Measurements from ENCODE around the gene SEPHS1.
"Not testable (repeated sequence)": the region's sequence is repeated elsewhere in the genome, so short reads cannot be mapped to it uniquely, and the experiment has no call there.

SEPHS1 gene

DNA sequence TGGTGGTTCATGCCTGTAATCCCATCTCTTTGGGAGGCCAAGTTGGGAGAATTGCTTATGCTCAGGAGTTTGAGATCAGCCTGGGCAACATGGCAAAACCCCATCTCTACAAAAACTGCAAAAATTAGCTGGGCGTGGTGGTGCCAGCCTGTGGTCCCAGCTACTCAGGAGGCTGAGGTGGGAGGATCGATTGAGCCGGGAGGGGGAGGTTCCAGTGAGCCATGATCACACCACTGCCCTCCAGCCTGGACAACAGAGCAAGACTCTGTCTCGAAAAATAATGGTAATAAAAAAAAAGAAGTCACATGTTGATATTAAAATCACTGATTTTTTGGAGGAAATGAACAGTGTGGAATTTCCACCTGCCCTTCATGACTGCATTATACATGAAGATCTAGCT is 64.0 kb downstream of the SEPHS1 start:
- Histone ChIP-seq H3K27me3 (ENCODE audit: insufficient read depth, poor library complexity, severe bottlenecking) (no peaks in the 10 kb centered on the region), H3K27ac (replicated peaks) (no peak overlapping the region), H3K4me3 (replicated peaks; ENCODE audit: insufficient read depth, low read length) (no peak overlapping the region)
- TF ChIP-seq SPI1 (IDR thresholded peaks at IDR 0.05; ENCODE audit: borderline replicate concordance, low read depth) (no peak), POLR2AphosphoS5 (IDR thresholded peaks at IDR 0.05; ENCODE audit: low read depth) (no peak), GABPA (IDR thresholded peaks at IDR 0.05; ENCODE audit: low read depth) (no peak)
- TF ChIP-seq, protein P1, sequence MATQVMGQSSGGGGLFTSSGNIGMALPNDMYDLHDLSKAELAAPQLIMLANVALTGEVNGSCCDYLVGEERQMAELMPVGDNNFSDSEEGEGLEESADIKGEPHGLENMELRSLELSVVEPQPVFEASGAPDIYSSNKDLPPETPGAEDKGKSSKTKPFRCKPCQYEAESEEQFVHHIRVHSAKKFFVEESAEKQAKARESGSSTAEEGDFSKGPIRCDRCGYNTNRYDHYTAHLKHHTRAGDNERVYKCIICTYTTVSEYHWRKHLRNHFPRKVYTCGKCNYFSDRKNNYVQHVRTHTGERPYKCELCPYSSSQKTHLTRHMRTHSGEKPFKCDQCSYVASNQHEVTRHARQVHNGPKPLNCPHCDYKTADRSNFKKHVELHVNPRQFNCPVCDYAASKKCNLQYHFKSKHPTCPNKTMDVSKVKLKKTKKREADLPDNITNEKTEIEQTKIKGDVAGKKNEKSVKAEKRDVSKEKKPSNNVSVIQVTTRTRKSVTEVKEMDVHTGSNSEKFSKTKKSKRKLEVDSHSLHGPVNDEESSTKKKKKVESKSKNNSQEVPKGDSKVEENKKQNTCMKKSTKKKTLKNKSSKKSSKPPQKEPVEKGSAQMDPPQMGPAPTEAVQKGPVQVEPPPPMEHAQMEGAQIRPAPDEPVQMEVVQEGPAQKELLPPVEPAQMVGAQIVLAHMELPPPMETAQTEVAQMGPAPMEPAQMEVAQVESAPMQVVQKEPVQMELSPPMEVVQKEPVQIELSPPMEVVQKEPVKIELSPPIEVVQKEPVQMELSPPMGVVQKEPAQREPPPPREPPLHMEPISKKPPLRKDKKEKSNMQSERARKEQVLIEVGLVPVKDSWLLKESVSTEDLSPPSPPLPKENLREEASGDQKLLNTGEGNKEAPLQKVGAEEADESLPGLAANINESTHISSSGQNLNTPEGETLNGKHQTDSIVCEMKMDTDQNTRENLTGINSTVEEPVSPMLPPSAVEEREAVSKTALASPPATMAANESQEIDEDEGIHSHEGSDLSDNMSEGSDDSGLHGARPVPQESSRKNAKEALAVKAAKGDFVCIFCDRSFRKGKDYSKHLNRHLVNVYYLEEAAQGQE (IDR thresholded peaks at IDR 0.05; ENCODE audit: insufficient replicate concordance, low read depth) = no peak
- TF ChIP-seq, protein P2, sequence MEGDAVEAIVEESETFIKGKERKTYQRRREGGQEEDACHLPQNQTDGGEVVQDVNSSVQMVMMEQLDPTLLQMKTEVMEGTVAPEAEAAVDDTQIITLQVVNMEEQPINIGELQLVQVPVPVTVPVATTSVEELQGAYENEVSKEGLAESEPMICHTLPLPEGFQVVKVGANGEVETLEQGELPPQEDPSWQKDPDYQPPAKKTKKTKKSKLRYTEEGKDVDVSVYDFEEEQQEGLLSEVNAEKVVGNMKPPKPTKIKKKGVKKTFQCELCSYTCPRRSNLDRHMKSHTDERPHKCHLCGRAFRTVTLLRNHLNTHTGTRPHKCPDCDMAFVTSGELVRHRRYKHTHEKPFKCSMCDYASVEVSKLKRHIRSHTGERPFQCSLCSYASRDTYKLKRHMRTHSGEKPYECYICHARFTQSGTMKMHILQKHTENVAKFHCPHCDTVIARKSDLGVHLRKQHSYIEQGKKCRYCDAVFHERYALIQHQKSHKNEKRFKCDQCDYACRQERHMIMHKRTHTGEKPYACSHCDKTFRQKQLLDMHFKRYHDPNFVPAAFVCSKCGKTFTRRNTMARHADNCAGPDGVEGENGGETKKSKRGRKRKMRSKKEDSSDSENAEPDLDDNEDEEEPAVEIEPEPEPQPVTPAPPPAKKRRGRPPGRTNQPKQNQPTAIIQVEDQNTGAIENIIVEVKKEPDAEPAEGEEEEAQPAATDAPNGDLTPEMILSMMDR (IDR thresholded peaks at IDR 0.05; ENCODE audit: insufficient read depth, low read length) = no peak
- no peak for DNase-seq (ENCODE audit: low read depth in 1 of 2, low spot score in 1 of 2)

DNA sequence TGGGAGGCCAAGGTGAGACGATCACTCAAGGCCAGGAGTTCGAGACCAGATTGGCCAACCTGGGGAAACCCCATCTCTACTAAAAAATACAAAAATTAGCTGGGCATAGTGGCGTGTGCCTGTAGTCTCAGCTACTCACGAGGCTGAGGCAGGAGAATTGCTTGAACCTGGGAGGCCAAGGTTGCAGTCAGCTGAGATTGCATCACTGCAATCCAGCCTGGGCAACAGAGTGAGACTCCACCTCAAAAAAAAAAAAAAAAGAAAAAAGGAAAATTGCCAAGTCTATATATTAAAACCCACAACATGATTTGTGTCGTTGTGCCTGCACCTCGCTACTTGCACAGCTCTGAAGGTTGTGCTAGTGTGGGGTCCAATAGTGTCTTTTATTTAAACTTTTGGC is 65.7 kb downstream of the SEPHS1 start:
- not testable (repeated sequence) for DNase-seq (ENCODE audit: low read depth in 1 of 2, low spot score in 1 of 2); H3K27me3 ChIP-seq (ENCODE audit: insufficient read depth, poor library complexity, severe bottlenecking); H3K27ac ChIP-seq (replicated peaks); H3K4me3 ChIP-seq (replicated peaks; ENCODE audit: insufficient read depth, low read length)

DNA sequence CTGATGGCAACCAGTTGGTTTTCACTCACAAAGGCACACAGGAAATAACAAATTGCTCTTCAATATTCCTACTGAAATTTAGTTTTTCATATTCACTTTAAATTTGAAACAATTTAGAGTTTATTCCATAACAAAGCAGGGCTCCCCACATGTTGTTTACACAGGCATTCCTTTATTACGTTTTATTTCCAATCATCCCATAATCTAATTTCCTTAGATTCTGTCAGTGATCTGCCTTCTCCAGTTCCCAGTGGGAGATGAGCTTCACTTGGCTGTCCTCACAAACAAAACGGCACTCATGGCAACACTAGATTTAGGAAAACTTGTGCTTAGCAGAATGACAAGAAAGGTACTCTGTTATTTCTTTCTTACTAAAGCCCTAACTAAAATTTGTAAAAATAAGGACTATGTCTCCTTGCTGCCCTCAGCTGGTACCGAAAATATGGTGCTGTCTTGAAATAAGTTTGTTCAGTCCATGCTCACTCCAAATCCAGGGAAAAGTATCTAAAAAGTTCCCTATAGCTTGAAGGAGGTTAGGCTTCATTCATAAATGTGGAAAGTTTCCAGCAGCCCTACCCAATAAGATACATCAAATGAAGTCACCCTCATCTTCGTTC is 71.2 kb downstream of the SEPHS1 start:
- TF ChIP-seq, protein P2 (IDR thresholded peaks at IDR 0.05; ENCODE audit: insufficient read depth, low read length) = no peak
- no peak for TF ChIP-seq GABPA (IDR thresholded peaks at IDR 0.05; ENCODE audit: low read depth)
- TF ChIP-seq, protein P1 (IDR thresholded peaks at IDR 0.05; ENCODE audit: insufficient replicate concordance, low read depth) = no peak
- no peak for TF ChIP-seq POLR2AphosphoS5 (IDR thresholded peaks at IDR 0.05; ENCODE audit: low read depth)
- no peak for TF ChIP-seq SPI1 (IDR thresholded peaks at IDR 0.05; ENCODE audit: borderline replicate concordance, low read depth)
- Histone ChIP-seq H3K4me3 (replicated peaks; ENCODE audit: insufficient read depth, low read length) (no peak overlapping the region), H3K27ac (replicated peaks) (no peak overlapping the region), H3K27me3 (ENCODE audit: insufficient read depth, poor library complexity, severe bottlenecking) (no peaks in the 10 kb centered on the region)
- no peak for DNase-seq (ENCODE audit: low read depth in 1 of 2, low spot score in 1 of 2)

DNA sequence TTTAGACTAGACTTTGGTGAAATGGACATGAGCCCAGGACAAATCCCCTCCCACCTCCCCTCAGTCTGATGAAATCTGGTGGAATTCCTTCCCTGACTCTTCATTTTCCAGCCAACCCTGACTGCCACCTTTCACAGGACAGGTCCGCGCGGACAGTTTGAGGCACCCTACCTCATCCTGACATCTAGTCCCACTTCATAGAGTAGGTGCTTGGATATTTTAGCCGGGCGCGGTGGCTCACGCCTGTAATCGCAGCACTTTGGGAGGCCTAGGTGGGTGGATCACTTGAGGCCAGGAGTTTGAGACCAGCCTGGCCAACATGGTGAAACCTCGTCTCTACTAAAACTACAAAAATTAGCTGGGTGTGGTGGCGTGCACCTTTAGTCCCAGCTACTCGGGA is 71.9 kb downstream of the SEPHS1 start:
- DNase-seq (ENCODE audit: low read depth in 1 of 2, low spot score in 1 of 2); H3K4me3 ChIP-seq (replicated peaks; ENCODE audit: insufficient read depth, low read length); H3K27ac ChIP-seq (replicated peaks); H3K27me3 ChIP-seq (ENCODE audit: insufficient read depth, poor library complexity, severe bottlenecking): not testable (repeated sequence)

DNA sequence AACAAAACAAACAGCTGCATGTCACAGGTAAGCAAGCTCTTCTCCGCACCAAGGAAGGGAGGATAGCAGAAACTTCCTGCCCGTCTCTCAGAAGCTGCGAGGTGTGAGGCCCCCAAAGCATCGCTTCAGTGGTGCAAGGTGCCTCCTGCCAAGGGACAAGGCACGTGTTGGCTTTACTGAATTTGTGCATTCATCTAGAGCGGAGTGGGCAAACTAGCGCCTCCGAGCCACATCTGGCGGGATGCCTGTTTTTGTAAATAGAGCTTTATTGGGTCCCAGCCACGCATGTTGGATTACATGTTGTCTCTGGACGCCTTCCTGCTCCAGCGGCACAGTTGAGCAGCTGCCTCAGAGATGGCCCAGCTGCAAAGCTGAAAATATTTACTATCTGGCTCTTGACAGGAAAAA is 75.9 kb downstream of the SEPHS1 start:
- no peaks in the 10 kb centered on the region for H3K27me3 ChIP-seq (ENCODE audit: insufficient read depth, poor library complexity, severe bottlenecking)
- TF ChIP-seq, protein P1 (IDR thresholded peaks at IDR 0.05; ENCODE audit: insufficient replicate concordance, low read depth) = no peak
- no peak overlapping the region for H3K4me3 ChIP-seq (replicated peaks; ENCODE audit: insufficient read depth, low read length)
- no peak for DNase-seq (ENCODE audit: low read depth in 1 of 2, low spot score in 1 of 2)
- H3K27ac ChIP-seq (replicated peaks) = no peak overlapping the region

Measured in HL-60 (cell line).